ENCODE measurements around the gene LDLR.
"Not testable (repeated sequence)": the region's sequence is repeated elsewhere in the genome, so short reads cannot be mapped to it uniquely, and the experiment has no call there.

Gene LDLR

DNA sequence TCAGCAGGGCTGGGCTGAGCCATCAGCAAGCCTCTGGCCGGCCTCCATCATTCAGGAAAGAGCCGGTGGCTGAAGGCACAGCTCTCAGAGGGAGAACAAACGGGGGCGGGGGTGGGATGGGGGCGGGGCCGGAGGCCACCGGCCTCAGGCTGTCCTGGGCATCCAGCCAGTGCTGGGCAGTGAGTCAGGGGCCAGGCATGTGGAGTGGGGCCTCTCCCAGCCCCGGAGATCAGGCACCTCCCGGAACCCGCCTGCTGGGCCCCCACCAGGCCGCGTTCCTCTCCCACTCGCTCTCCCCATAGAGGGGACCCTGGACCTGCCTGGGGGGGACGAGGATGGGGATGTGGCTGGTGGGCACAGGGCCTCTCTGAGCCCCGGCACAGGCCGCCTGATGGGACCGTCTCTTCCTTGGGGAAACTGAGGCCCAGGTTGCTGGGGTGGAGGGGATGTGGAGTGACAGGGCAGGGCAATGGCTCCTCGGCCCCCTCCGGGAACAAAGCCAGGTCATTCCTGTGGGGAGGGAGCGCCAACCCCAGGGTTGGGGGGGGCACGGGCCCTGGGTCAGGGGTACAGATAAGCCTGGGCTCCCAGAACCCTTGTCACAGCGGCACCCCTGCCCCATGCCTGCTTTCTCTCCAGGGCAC, 53.4 kb downstream of the LDLR start:
- DNase-seq, result peak; percentile 95

DNA sequence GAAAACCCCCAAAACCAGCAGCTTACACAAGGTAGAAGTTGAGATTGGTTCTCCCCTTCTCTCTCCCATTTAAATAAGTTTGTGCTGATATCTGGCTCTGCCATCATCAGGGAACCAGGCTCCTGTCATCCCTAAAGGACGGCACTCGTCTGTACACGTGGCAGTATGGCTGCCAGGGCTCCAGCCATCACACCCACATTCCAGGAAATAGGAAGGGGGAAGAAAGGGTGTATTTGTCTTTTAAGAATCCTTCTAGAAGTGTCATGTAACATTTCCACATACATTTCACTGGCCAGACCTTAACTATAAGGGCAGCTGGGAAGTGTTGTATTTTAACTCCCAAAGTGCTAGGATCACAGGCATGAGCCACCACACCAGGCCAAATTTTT, 56.3 kb downstream of the LDLR start:
- no peak for DNase-seq

DNA sequence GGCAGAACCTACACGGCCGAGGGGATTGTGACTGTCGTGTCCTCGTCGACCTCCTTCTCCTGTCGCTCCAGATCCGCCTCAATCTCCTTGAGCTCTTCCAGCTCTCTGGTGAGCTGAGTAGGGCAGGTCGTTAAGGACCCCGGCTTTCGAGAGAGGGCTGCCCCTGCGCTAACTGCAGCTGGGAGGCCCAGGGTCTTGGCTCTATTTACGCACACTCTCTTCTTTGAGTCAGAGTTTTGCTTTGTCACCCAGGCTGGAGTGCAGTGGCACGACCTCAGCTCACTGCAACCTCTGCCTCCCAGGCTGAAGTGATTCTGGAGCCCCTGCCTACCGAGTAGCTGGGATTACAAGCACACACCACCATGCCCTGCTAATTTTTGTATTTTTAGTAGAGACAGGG, 58.7 kb downstream of the LDLR start:
- DNase-seq, result no peak

DNA sequence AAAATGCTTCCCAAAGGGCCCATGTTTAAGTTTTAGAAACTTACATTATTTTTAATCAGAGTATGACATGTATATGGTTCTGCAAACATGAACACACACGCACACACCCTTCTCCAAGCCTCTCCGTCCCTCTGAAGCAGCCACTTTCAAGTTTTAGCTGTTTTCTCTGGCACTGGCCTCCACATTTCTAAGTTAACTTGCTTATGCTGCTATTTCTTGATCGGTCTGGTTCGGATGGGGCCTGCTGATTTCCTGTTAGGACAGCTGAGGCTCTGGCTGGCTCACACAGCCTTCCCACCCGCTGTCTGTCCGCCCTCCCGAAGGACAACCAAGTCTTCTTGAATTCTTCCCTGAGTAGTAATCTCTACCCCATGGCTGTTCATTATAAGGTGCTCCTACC, 61.9 kb downstream of the LDLR start:
- DNase-seq, result no peak

DNA sequence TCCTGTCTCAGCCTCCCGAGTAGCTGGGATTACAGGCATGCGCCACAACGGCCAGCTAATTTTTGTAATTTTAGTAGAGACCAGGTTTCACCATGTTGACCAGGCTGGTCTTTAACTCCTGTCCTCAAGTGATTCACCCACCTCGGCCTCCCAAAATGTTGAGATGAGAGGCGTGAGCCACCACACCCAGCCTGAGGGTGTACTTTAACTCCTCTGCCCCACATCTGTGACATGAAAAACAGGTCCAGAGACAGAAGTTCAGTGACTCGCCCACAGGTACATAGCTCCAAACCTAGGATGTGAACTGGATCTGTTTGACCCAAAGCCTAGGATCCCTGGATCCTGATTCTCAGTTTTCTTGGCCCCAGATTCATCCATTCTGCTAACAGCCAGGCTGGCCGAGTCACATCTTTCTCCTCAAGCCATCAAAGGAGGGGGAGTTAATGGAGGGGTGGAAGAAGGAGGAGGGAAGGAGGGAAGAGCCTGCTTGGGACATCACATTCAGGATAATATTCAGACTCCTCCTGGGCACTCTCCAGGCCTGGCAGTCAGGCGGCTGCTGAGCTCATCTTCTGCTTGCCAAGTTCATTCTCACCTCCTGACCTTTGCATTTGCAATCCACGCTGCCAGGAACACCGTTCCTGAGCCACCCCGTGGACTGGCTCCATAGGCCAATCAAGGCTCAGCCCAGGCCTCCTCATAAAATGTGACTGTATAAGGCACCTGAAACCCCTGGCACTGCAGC, 63.2 kb downstream of the LDLR start:
- no peak for DNase-seq

DNA sequence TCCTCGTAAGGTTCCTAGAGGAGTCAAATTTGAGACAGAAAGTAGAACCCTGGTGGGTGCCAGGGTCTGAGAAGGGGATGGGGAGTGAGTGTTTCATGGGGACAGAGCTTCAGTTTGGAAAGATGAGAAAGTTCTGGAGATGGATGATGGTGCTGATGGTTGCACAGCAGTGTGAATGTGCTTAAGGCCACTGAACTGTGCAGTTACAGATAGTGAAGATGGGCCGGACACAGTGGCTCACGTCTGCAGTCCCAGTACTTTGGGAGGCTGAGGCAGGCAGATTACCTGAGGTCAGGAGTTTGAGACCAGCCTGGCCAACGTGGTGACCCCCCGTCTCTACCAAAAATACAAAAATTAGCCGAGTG, 65.4 kb downstream of the LDLR start:
- no peak for DNase-seq

DNA sequence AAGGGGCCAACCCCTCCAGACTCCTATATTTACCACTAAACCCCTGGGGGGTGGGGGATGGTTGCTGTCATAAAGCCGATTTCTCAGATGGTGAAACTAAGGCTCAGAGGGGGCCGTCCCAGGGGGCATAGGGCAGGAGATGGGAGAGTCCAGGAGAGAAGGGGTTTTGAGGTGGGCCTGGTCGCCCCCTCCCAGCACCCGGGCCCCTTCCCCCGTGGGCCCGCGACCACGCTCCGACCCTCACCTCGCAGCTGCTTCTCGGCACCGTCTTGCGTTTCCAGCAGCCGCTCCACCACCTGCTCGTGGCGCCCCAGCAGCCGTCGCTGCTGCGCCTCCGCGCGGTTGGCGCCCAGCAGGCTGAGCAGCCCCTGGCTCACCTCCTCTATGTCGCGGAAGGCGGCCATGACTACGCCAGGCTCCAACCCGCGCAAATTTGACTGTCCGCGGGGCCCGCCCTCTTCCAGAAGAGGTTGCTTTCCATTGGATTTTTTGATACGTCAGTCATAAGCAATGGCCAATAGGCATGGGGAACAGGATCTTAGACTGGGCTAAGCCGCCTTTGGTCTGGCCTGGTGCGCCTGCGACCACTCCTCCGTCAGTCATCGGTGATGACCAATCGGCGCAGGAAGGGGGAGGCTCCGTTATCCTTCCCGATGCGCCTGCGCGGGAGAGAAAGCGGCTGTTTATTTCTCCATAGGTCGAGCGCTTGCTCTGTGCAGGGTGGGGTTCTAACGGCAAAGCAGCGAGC, 66.3 kb downstream of the LDLR start, which contains the start of gene SPC24:
Gene SPC24 (minus strand): TSS at position 410 of the 748 bp plus-strand sequence. CDS start 6 bp downstream, at position 404.
- peak; percentile 94 for DNase-seq

DNA sequence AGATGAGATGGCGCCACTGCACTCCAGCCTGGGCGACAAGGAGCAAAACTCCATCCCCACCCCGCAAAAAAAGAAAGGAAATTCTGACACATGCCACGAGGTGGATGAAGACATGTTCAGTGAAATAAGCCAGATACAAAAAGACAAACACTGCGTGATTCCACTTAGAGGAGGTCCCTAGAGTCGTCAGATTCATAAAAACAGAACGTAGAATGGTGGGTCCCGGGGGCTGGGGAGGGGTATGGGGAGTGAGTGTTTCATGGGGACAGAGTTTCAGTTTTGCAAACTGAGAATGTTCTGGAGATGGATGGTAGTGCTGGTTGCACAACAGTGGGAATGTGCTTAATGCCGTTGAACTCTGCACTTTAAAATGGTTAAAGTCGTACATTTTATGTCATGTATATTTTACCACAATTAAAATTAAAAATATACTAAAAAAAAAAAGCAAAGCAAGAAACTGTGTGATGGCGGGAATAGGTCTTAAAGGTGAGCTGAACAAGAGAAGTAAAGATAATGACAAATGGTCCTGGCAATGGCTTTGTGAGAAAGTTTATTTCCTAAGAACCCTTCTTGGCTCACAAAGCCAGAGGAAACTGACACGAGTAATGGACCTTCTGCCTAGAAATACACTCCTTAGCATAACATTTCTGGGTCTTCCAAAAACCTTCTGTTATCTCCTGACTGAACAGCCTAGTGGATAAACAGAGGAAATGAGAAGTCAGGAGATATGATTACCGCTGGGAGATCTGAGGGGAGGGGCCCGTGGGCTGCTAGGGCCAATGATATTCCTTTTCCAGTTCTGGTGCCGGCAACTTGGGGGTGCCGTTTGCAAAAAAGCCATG, 70.6 kb downstream of the LDLR start:
- no peak for DNase-seq

DNA sequence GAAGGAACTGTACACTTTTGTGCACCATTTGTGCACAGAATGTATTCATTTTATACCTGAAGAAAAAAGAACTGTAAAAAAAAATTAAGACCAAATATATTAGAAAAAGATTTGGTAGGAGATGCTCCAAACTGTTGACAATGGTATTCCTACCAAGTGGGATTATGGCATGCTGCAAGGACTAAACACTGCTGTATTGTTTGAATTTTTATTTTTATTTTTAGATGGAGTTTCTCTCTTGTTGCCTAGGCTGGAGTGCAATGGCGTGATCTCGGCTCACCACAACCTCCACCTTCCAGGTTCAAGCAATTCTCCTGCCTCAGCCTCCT, 71.1 kb downstream of the LDLR start:
- not testable (repeated sequence) for DNase-seq

DNA sequence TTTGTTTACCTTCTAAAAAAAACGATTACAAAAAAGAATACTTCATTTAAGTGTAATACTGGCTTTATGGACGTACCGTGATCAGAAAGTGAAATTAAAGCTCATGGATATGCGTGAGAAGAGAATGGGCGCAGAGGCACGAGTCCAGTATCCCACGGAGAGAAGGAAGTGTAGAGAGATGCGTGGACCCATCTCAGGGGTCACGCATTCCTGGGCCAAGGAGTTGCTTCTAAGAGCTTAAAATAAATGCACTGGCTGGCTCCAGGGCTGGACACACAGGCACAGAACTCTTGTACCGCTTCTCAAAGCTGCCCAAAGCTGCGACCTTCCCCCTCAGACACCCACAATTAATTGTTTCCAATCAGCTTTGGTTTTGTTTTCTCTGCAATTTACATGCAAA, 75.0 kb downstream of the LDLR start:
- no peak for DNase-seq

DNA sequence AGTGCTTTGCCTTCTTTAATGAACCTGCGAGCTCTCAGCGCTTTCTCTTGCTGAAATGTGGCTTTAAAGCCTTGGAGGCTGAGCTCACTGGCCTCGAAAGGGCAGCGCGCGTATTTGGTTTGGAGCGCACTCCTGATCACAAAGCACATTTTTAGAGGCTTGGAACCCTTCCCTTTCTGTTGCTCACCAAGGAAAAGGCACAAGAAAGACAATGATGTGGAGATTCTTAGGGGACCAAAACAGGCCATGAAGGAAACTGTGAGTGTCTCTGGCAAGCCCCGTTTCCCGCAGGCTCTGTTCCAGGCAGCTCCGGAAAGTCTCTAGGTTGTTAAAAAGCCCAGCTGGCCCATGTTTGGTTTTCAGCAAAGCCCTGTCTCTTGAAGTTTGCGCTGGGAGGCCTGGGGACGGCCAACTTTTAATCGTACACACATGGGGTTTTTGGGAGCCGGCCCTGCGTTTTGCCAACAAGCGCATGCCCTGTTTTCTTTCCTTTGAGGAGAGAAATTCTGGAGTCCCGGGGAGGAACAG, 75.7 kb downstream of the LDLR start:
- no peak for DNase-seq

DNA sequence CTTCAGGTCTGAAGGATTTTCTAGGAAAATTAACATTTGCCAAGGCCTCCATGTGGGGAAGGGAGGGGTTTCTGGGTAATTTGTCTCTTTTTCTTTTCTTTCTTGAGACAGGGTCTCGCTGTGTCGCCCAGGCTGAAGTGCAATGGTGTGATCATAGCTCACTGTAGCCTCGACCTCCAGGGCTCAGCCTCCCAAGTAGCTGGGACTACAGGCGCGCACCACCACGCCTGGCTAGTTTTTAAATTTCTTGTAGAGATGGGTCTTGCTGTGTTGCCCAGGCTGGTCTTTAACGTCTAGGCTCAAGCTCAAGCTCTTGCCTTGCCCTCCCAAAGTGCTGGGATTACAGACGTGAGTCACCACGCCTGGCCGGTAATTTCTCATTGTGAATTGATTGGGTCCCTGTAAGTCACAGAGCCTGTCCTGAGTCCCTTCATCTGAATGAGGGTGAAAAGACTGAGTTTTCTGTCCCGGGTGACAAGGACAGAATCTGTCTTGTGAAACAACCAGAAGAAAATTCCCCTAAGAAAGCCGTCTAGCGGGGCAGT, 76.3 kb downstream of the LDLR start:
- no peak for DNase-seq

DNA sequence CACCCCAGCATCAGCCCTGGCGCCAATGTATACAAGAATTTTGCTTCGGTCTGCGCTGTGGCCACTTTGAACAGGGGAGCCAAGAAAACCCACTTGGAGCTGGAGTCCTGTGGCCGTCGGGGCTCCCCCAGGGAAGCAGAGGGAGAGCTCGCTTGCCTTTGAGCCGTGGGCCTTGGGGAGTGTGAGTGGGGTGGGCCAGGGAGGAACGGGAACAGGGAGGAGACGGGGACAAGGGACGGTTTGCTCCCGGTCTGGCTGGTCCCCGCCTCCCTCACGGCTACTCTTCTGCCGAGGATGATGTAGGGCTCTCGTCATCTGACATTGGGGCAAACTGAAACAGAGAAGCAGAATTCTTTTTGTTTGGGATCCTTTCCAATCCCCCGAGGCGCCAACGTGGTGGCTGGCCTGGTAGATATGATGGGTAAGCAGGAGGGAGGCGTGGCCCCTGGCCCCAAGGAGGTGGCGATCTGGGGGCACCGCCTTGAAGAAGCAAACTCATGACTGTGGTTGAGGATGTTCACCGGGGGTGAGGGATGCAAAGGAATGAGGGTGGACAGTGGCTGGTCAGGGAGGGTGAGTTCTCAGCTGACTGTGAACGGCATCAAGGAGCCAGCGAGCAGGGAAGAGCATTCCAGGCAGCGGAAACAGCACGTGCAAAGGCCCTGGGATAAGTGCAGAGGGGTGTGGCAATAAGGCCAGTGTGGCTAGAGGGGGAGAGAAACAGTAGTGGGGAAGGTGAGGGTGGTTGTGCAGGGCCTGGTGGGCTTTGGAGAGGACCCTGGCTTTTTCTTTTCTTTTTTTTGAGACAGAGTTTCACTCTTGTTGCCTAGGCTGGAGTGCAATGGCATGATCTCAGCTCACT, 77.2 kb downstream of the LDLR start:
- DNase-seq, result peak; percentile 87

DNA sequence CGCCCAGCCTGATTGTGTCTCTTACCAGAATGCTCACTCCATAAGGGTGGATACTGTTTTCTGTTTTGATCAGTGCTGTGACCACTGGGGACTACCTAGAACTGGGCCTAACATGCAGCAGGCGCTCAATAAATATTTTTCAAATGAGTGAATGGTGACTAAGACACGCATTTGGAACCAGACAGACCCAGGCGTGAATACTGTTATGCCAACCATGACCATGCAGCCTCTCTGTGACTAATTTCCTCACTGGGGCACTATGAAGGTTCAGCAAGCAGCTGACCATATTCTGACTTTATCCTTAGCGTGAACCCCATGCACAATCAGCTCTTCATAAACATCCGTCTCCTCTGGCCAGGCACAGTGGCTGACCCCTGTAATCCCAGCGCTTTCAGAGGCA, 79.3 kb downstream of the LDLR start:
- peak; percentile 55 for DNase-seq

DNA sequence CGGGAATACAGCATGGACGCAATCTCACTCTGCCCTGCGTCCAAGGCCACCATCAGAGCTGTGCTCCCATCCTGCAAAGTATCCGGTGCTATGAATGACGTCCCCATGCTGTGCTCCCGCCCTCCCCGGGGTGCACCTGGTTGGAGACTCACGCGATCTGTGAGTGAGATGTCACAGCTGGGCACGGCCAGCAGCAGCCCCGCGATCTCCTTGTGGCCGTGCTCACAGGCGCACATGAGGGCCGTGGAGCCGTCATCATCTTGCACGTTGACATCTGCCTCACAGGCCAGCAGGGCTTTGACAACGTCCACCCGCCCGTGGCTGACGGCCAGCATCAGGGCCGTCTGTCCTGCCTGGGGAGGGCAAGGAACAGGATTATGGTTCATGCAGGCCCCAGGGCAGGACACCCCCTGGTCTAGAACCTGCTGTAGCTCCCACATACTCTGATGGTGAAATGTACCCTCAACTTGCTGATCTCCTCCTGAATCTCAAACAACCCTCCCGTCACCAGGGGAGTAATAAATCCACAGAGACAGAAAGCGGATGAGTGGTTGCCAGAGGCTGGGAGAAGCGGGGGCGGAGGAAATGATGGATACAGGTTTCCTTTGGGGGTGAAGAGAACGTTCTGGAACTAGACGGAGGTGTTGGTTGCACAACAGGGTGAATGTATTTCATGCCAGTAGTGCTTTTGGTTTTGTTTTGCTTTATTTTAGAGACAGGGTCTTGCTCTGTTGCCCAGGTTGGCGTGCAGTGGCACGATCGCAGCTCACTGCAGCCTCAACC, 80.8 kb downstream of the LDLR start:
- DNase-seq, result no peak

DNA sequence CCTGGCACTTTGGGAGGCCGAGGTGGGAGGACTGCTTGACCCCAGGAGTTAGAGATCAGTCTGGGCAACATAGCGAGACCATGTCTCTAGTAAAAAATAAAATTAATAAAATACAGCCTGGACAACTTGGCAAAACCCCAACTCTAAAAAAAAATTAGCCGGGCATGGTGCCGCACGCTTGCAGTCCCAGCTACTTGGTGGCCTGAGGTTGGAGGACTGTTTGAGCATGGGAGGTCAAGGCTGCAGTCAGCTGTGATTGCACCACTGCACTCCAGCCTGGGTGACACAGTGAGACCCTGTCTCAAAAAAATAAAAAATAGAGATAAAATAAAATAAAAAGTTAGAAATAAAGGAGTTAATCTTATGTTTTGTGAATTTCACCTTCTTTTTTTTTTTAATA, 81.9 kb downstream of the LDLR start:
- DNase-seq, result no peak

DNA sequence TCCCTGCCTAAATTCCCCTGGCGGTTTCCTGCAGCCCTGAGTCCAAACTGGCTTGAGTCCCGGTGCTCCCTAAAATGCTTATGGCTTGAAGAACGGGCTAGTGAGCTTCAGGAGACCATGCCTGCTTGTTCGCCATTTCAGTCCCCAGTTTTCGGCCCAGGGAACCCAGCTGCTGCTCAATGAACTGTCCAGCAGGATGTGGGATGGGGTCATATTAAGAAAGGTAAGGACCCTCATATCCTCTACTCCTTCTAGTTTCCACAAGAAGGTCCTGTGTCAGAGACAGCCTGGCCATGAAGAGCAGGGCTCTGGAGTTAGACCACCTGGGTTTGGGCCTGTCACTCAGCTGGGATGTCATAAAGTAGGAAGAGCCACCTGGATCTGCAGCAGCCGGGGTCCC, 83.3 kb downstream of the LDLR start:
- no peak for DNase-seq

DNA sequence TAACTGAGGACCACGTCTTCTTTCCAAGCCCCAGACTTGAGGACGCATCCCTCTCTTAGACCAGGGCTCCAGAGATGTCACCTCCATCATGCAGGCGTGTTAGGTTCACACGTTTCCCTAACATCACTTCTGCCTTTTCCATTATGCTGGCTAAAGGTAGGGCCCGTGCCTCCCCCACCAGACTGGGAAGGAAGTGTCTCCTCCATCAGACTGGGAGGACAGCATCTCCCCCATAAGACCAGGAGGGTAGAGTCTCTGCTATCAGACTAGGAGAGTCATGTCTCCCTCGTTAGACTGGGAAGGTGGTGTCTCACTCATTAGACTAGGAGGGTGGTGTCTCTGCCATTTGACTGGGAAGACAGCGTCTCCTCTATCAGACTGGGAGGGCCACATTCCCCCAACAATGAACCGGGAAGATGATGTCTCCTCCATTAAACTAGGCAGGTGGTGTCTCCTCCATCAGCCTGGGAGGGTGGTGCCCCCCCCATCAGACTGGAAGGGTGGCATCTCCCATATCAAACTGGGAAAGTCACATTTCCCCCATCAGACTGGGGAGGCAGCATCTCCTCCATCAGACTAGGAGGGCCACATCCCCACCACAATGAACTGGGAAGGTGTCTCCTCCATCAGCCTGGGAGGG, 84.4 kb downstream of the LDLR start:
- no peak for DNase-seq

DNA sequence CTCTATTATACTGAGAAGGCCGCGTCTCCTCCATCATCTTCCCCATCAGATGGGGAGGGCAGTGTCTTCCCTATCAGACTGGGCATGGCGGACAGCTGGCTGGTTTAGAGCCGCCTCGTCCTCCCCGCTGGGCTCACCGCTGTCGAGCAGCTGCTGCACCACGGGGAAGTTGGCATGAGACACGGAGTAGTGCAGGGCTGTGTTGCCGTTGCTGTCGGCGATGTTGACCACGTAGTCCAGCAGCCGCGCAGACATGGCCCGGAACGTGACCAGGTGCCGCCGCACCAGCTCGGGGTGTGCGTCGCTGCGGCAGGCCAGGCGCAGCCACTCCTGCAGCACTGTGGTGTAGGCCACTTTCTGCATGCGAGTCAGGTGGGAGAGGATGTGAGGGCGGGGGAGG, 85.1 kb downstream of the LDLR start:
- DNase-seq, result no peak

DNA sequence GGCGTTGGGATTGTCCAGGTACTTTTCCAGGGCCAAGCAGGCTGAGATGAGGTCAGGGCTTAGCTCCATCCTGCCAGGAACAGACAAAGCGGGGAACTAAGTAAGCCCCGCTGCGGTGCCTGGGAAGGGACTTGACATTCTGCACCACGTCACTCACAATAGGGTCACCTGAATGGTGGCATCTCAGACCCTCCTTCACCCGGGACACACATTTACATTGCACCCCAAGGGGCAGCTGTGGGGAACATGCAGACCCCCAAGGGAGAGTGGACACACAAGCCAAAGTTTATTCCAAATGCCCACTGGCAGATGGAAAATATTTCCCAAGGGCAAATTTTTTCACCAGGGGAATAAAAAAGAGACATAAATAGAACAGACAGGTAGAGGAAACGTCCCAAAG, 86.7 kb downstream of the LDLR start:
- no peak for DNase-seq

All from T1000 (cell line).